Fibroblast of skin of right biceps (primary cell): ENCODE results near the gene E4F1.
"Not testable (repeated sequence)": the region's sequence is repeated elsewhere in the genome, so short reads cannot be mapped to it uniquely, and the experiment has no call there.

Experiments
- DNase-seq: peaks from one replicate; pipeline ENCODE4 v3.0.0-alpha.2; 2013

E4F1 gene

DNA sequence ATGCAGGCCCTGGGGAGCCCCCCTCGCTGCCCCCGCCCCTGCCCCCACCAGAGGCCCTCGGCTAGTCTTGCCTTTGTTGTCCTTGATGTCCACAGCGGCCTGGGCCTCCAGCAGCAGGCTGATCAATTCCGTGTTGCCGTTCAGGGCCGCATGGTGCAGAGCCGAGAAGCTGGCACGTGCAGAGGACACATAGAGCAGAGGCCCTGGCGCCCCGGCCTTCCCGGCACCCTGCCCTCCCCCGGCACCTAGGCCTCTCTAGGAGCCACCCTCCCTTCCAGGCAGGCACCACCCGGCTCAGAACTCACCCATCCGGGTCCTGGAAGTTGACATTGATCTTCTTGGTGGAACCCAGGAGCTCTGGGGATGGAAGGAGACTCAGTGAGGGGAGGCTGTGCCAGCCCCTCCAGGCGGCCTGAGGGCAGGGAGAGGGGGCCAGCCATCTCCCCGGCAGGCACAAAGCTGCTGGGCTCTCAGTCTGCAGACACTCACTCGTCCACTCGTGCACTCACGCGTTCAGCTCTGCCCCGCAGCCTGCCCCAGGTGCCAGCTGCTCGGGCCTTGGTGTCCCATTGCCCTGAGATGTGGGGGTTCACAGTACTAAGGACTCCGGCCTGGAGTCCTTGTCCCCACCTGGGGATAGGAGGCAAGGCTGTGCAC is 33.3 kb upstream of the E4F1 start:
- DNase-seq, result no peak

GRCh38 chr16:2190659-2191445 is 32.5 kb upstream of the E4F1 start:
- DNase-seq, result no peak

- DNase-seq, result no peak
Observed at GRCh38 chr16:2191446-2191706, 32.0 kb upstream of the E4F1 start.

DNA sequence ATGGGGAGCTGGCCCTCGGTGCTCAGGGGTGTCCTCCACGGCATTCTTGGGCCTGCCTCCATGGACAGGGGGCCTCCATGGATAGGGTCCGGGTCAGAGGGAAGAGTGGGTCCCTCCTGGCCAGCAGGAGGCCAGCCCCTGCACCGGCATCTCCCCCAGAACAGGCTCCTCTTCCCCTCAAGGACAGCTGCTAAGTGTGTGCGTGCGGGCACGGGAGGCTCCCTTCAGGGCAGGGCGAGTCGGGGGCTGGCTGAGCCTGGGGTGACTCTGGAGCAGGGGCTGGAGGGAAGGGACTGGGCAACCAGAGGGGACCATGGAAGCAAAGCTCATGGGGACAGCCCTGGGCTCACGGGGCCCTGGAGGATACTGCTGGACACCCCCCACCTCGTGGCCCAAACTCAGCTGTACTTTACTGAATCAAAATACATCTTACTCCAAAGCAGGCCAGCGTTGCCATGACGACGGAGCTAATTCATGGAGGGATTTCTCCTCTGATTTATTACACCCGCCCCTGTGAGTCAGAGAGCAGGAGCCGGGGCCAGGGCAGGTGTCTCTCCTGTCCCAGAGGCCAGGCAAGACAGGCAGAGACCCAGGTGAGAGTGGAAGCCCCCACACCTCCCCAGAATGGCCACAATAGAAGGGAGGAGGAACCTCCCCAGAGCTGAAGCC is 29.1 kb upstream of the E4F1 start:
- DNase-seq, result peak; percentile 56

- peak; percentile 28 for DNase-seq
Observed at GRCh38 chr16:2194852-2195321, 28.5 kb upstream of the E4F1 start.

- DNase-seq, result no peak
Observed at GRCh38 chr16:2195322-2196161, 27.8 kb upstream of the E4F1 start.

DNA sequence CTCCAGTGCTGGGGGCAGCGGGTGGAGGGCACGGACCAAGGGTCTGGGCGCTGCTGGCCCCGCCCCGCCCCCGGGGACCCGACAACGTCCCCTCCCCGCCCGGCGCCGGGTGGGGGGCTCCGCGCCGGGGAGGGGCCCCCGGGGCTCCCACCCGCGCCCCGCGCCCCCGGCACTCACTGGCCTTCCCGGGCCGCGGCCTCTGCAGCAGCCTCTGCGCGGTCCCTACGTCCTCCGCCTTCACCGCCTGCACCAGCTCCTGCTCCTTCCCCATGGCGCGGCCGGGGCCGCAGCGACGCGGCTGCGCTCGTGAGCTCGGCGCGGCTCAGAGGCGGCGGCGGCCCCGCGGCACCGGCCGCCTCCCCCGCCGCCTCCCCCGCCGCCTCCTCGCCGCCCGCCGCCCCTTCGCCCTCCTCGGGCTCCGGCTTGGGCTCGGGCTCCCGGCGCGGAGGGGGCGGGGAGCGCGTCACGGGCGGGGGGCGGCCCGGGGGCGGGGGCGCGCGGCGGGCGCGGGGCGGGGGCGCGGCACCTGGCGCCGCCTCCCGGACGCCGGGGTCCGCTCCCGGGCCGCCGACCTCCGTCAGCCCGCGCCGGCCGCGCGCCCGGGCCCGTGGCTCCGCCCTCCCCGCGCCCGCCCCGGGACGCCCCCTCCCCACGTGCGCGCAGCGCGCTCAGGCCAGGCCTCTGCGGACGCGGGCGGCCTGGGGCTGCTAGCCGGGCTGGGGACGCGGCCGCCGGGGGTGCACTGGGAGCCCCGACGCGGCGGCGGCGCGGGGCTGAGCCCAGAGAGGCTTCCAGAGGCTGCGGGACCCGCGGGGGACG is 27.0 kb upstream of the E4F1 start, which contains the start of gene CASKIN1:
TSS of gene CASKIN1 (minus strand) at position 444 of the 819 bp plus-strand sequence. CDS start at position 271, 173 bp downstream.
- no peak for DNase-seq

GRCh38 chr16:2196981-2197511 is 26.3 kb upstream of the E4F1 start:
- no peak for DNase-seq

GRCh38 chr16:2197765-2198164 is 25.6 kb upstream of the E4F1 start:
- no peak for DNase-seq

DNA sequence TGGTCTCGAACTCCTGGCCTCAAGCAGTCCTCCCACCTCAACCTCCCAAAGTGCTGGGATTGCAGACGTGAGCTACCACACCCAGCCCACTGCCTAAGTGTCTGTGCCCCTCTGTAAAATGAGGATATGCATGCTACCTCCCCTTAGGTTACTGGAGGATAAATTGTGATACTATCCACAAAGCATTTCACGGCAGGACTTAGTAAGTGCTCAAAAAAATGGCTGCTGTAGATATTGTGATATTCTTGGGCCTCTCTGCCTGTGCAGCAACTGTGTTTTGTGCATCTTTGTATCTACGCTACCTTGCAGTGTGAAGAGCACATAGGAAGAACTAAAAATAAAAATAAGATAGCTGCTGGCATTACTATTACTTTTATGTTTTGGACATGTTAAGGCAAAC is 25.1 kb upstream of the E4F1 start:
- no peak for DNase-seq

- DNase-seq, result no peak
Observed at GRCh38 chr16:2199095-2199494, 24.3 kb upstream of the E4F1 start.

DNA sequence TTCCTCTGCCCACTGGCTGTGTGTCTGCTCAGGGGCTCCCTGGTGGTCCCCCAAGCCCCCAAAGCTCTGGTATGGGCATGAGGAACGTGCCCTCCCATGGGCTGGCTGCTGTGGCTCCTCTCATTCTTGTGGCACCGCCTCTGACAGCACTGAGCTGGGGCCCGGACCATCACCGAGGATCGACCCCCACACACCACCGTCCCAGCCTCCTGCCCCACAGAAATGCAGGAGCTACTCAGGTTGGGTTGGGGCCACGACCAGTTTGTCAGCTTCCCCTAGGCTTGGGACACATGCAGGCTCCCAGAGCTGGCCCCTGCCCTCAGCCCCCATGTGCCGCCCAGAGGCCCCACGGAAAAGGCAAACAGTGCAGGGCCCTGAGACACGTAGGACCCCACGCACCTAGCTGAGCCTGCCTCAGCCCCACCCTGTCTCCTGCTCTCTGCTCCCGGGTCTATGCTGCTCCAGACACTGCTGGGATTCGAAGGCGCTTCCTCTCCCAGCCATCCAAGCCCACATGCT is 23.7 kb upstream of the E4F1 start:
- no peak for DNase-seq

DNA sequence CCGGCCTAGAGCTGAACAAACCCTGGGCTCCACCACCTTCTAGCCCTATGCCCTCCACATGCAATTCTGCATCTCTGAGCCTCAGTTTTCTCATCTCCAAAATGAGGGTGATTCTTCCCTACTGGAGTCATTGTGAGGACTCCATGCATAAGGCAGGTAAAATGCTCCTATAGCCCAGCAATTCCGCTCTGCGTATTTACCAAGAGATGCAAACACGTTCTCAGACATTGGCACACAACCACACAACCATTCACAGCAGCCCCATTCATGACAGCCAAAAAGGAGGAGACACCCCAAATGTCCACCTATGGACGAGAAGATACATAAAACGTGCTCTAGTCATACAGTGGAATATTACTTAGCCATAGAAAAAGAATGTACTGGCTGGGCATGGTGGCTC is 23.1 kb upstream of the E4F1 start:
- no peak for DNase-seq

DNA sequence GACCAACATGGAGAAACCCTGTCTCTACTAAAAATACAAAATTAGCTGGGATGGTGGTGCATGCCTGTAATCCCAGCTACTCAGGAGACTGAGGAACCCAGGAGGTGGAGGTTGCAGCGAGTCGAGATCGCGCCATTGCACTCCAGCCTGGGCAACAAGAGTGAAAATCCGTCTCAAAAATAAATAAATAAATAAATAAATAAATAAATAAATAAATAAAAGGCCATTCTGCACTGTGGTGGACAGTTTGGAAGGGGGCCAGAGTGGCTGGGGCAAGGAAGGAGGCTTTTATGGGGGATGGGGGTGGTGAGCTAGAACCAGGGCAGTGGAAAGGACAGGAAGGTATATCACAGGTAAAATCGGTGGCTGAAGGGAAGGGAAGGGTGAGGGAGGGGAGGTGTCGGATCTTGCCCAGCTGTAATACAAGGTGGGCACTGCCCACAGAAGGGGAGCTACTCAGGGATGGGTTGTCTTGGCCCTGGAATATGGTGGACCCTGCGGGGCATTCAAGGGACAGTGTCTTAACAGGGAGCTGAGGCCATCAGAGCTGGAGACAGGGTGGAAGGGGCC is 20.2 kb upstream of the E4F1 start:
- DNase-seq, result not testable (repeated sequence)

GRCh38 chr16:2204416-2205103 is 18.8 kb upstream of the E4F1 start:
- DNase-seq, result no peak

DNA sequence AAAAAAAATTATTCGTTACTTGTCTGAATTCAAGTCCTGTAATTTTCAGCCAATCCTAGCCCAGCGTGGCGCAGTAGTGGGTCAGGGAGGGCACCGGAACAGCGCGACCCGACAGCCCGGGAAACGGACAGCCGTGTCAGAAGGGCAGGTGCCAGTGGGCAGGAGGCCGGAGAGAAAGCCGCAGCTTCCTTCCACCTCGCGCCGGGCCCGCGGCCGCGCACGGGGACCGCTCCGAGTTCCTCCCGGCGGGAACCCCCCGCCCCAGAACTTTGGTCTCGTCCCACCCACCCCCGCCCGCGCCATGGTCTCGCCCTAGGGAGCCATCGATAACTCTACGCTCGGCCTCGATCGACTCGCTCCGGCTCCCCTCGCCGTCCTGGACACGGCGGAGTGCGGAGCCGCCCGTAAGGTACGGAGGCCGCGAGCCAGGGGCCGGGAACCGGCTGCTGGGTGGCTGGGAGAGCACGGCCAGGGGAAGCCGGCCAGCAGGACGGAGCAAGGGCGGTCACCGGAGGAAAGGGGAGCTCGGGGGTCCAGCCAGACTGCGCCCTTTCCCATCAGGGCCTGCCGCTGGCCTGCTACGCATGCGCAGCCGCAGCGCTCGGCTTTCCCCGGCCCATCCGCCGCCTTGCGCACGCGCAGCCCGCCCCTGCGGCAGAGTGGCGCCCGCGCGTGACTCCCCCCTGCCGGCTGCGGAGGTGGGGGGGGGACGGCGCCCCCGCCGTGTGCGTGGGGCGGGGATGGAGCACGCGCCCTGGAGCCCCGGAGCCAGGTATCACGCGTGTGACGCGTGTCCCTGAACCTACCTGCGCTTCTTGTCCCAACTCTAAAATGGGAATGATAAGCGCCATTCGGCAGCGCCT is 18.1 kb upstream of the E4F1 start, which contains the start of gene MLST8:
TSS of gene MLST8 (plus strand) at position 351 of the 863 bp plus-strand sequence. CDS start 632 bp downstream, outside the sequence.
- peak; percentile 87 for DNase-seq

DNA sequence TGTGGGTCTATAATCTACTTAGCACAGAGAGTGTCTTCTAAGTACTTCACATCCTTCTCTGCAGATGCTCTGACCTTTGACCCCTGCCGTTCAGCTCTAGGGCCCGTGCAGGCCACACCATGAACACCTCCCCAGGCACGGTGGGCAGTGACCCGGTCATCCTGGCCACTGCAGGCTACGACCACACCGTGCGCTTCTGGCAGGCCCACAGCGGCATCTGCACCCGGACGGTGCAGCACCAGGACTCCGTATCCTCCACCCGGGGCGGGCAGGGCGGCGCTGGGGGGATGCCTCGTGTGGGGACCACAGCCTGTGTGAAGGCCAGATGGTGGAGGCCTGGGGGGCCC is 17.5 kb upstream of the E4F1 start:
- DNase-seq, result no peak

GRCh38 chr16:2206420-2206779 is 17.0 kb upstream of the E4F1 start:
- DNase-seq, result no peak

DNA sequence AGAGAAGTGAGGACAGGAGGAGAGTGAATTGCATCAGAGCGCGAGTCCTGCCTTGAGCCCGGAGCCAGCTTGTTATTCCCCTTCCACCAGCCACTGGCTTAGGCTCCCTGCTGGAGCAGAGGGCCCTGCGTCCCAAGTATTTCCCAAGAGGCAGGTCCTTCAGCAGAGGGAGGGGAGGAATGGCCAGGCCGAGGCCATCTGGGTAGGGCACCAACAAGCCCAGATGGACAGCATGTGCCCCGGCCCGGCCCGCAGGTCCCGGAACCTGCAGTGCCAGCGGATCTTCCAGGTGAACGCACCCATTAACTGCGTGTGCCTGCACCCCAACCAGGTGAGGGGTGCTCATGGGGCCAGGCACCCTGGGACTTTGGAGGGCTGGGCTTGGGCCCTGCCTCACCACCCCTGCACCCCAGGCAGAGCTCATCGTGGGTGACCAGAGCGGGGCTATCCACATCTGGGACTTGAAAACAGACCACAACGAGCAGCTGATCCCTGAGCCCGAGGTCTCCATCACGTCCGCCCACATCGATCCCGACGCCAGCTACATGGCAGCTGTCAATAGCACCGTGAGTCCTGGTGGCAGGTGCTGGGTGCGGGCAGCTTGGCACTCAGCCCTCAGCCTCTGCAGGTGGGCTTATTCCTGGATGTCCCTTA is 16.5 kb upstream of the E4F1 start:
- no peak for DNase-seq
